OCI-LY1 (cell line): Measurements from ENCODE around the gene GPATCH4.

Experiments
- H2AFZ ChIP-seq: fragments of 200-600 bp; sonication (generic), shearing (Covaris generic); 2 replicates; pipeline ENCODE4 v1.6.0; 2014; ENCODE audit warnings: antibody characterized with exemption, mild to moderate bottlenecking, low read length
- H3F3A ChIP-seq: fragments of 200-600 bp; sonication (generic), shearing (Covaris generic); 2 replicates; pipeline ENCODE4 v1.6.0; 2014; ENCODE audit warnings: mild to moderate bottlenecking, antibody characterized with exemption, low read length, moderate library complexity; ENCODE audit not compliant: insufficient read depth
- H3K27ac ChIP-seq: fragments of 200-600 bp; sonication (generic); 2 replicates; pipeline ENCODE4 v1.5.1; 2014; ENCODE audit warnings: low read length, mixed run types, mild to moderate bottlenecking, low read depth; ENCODE audit not compliant: poor library complexity, severe bottlenecking
- H3K27me3 ChIP-seq: fragments of 200-600 bp; sonication (generic); 2 replicates; pipeline ENCODE4 v1.6.0; 2014; ENCODE audit warnings: antibody characterized with exemption, mild to moderate bottlenecking, low read length, moderate library complexity; ENCODE audit not compliant: insufficient read depth
- H3K36me3 ChIP-seq: fragments of 200-600 bp; sonication (generic); 2 replicates; pipeline ENCODE4 v1.6.1; 2014; ENCODE audit warnings: mild to moderate bottlenecking, antibody characterized with exemption, low read length, moderate library complexity, mixed read lengths; ENCODE audit not compliant: insufficient read depth
- H3K4me1 ChIP-seq: fragments of 200-600 bp; sonication (generic); 2 replicates; pipeline ENCODE4 v1.5.1; 2014; ENCODE audit warnings: mild to moderate bottlenecking, low read length, moderate library complexity; ENCODE audit not compliant: insufficient read depth, severe bottlenecking
- H3K4me2 ChIP-seq: fragments of 200-600 bp; sonication (generic), shearing (Covaris generic); 2 replicates; pipeline ENCODE4 v1.6.1; 2014; ENCODE audit warnings: low read length
- H3K4me3 ChIP-seq: fragments of 200-600 bp; sonication (generic); 2 replicates; pipeline ENCODE4 v1.5.1; 2014; ENCODE audit warnings: low read length, low read depth, mild to moderate bottlenecking, mixed read lengths; ENCODE audit not compliant: poor library complexity, severe bottlenecking
- H3K79me2 ChIP-seq: fragments of 200-600 bp; shearing (Covaris generic); 2 replicates; pipeline ENCODE4 v1.6.1; 2016; ENCODE audit warnings: mixed run types, low read length, mixed read lengths; ENCODE audit not compliant: insufficient read depth
- H3K9ac ChIP-seq: fragments of 200-600 bp; sonication (generic), shearing (Covaris generic); 2 replicates; pipeline ENCODE4 v1.6.1; 2014; ENCODE audit warnings: mild to moderate bottlenecking, low read length, mixed read lengths
- H3K9me2 ChIP-seq: fragments of 200-600 bp; sonication (generic), shearing (Covaris generic); 2 replicates; pipeline ENCODE4 v1.6.1; 2014; ENCODE audit warnings: low read depth, mild to moderate bottlenecking, low read length, mixed read lengths
- H3K9me3 ChIP-seq: fragments of 200-600 bp; shearing (Covaris generic); 2 replicates; pipeline ENCODE4 v1.6.1; 2014; ENCODE audit warnings: low read length, mixed read lengths
- H4K20me1 ChIP-seq: fragments of 200-600 bp; sonication (generic), shearing (Covaris generic); 2 replicates; pipeline ENCODE4 v1.6.0; 2016; ENCODE audit warnings: mild to moderate bottlenecking, low read length; ENCODE audit not compliant: insufficient read depth
- EZH2 ChIP-seq: fragments of 200-600 bp; sonication (generic), shearing (Covaris generic); IDR thresholded peaks from 2 replicates; pipeline ENCODE4 v1.8.0; 2017; ENCODE audit warnings: borderline replicate concordance, mixed run types, mild to moderate bottlenecking, antibody characterized with exemption, low read length, moderate library complexity, mixed read lengths
- TF ChIP-seq, protein P1 (sequence below): fragments of 200-600 bp; sonication (generic), shearing (Covaris generic); IDR thresholded peaks from 2 replicates; pipeline ENCODE4 v1.5.1; 2017; ENCODE audit warnings: mild to moderate bottlenecking, antibody characterized with exemption, low read length, moderate library complexity, mixed read lengths

GPATCH4 gene

DNA sequence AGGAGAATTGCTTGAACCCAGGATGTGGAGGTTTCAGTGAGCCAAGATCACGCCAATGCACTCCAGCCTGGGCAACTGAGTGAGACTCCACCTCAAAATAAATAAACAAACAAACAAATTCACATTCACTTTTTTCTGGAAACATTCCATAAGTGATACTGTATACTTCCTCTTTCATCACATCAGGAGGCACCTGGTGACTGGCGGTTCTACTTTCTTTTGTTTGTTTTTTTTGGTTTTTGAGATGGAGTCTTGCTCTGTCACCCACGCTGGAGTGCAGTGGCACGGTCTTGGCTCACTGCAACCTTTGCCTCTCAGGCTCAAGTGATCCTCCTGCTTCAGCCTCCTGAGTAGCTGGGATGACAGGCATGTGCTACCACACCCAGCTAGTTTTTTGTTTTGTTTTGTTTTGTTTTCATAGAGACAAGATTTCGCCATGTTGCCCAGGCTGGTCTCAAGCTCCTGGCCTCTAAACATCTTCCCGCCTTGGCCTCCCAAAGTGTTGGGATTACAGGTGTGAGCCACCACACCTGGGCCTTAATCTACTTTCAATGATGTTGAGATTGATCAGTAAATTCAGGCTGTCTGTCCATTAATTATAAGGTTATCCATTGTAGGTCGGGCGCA is 28.7 kb upstream of the GPATCH4 start:
- Histone ChIP-seq H3K27me3 (0 out of 2 replicates have a peak, but pooled peaks cover 4% of the 10 kb centered on the region), H3K36me3 (no peaks in the 10 kb centered on the region), H3K4me1 (no peaks in the 10 kb centered on the region), H3F3A (no peaks in the 10 kb centered on the region), H3K9ac (no peak overlapping the region), H3K4me2 (no peak overlapping the region), H2AFZ (no peak overlapping the region), H3K27ac (no peak overlapping the region), H3K4me3 (no peak overlapping the region), H4K20me1 (no peaks in the 10 kb centered on the region), H3K9me2 (no peaks in the 10 kb centered on the region), H3K9me3 (no peaks in the 10 kb centered on the region), H3K79me2 (no peaks in the 10 kb centered on the region)
- TF ChIP-seq EZH2: no peak
- TF ChIP-seq, protein P1, sequence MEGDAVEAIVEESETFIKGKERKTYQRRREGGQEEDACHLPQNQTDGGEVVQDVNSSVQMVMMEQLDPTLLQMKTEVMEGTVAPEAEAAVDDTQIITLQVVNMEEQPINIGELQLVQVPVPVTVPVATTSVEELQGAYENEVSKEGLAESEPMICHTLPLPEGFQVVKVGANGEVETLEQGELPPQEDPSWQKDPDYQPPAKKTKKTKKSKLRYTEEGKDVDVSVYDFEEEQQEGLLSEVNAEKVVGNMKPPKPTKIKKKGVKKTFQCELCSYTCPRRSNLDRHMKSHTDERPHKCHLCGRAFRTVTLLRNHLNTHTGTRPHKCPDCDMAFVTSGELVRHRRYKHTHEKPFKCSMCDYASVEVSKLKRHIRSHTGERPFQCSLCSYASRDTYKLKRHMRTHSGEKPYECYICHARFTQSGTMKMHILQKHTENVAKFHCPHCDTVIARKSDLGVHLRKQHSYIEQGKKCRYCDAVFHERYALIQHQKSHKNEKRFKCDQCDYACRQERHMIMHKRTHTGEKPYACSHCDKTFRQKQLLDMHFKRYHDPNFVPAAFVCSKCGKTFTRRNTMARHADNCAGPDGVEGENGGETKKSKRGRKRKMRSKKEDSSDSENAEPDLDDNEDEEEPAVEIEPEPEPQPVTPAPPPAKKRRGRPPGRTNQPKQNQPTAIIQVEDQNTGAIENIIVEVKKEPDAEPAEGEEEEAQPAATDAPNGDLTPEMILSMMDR: no peak

DNA sequence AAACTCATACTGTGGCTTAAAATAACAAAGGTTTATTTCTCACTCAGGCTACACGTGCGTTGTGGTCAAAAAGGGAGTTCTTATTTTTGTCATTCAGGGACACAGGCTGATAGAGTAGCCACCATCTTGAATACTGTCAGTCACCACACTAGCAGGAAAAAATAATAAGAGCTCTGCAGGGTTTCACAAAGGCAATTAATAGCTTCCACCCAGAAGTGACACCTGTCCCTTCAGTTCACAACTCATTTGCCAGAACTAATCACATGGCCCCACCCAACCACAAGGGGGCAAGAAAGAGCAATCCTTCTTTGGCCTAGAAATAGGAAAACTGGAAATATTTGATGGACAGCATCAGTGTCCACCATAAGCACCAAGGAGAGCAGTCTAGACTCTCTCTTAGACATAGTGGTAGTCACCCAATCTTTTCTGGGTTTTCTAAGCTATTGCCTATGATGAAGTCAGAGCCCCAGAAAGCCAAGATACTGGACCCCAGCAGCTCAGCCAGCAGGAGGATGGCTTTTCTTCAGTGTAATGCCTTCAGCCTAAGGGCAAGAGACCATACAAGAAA is 26.1 kb upstream of the GPATCH4 start:
- Histone ChIP-seq H3K4me2 (no peak overlapping the region), H3K27me3 (no peaks in the 10 kb centered on the region)
- no peak for TF ChIP-seq EZH2
- TF ChIP-seq, protein P1: peak; percentile 83

DNA sequence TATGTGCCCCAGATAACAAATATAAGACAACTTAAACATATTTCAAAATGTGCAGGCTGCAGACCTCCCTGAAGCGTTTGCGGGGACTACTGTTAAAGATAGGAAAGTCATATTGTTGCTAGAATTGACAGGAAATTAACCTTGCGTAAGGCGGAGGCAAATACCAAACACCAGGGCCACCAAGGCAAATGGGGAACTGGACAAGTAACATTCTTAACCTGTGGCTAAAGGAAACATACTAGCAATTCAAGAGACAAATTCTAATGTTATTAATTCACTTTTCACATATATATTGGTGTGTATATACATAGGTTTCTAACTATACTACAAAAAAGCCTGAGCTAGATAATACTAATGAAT is 24.8 kb upstream of the GPATCH4 start:
- Histone ChIP-seq H3K27me3 (no peaks in the 10 kb centered on the region), H3K36me3 (no peaks in the 10 kb centered on the region), H3K9me2 (no peaks in the 10 kb centered on the region), H3K9ac (no peak overlapping the region), H2AFZ (no peak overlapping the region), H3K79me2 (no peaks in the 10 kb centered on the region), H3K4me3 (no peak overlapping the region), H3K9me3 (no peaks in the 10 kb centered on the region), H3K4me1 (no peaks in the 10 kb centered on the region), H3K27ac (no peak overlapping the region), H3K4me2 (no peak overlapping the region), H3F3A (no peaks in the 10 kb centered on the region), H4K20me1 (no peaks in the 10 kb centered on the region)
- TF ChIP-seq EZH2: no peak
- TF ChIP-seq, protein P1: no peak

More for the DNA sequence above, 26.1 kb upstream of the GPATCH4 start:
- Histone ChIP-seq H3K9me2 (no peaks in the 10 kb centered on the region), H3K27ac (no peak overlapping the region), H3K36me3 (no peaks in the 10 kb centered on the region), H3K4me1 (no peaks in the 10 kb centered on the region), H3K9me3 (no peaks in the 10 kb centered on the region), H3K79me2 (no peaks in the 10 kb centered on the region), H3F3A (no peaks in the 10 kb centered on the region), H3K4me3 (no peak overlapping the region), H3K9ac (no peak overlapping the region), H2AFZ (no peak overlapping the region), H4K20me1 (no peaks in the 10 kb centered on the region)
